Smooth muscle cell of the brain vasculature (primary cell): ENCODE data around the gene SMCO4.
"Not testable (repeated sequence)": the region's sequence is repeated elsewhere in the genome, so short reads cannot be mapped to it uniquely, and the experiment has no call there.

ENCODE experiments used
- DNase-seq: peaks from one replicate; pipeline ENCODE4 v3.0.0-alpha.2; 2012; ENCODE audit warnings: low read depth, low spot score

Gene SMCO4

DNA sequence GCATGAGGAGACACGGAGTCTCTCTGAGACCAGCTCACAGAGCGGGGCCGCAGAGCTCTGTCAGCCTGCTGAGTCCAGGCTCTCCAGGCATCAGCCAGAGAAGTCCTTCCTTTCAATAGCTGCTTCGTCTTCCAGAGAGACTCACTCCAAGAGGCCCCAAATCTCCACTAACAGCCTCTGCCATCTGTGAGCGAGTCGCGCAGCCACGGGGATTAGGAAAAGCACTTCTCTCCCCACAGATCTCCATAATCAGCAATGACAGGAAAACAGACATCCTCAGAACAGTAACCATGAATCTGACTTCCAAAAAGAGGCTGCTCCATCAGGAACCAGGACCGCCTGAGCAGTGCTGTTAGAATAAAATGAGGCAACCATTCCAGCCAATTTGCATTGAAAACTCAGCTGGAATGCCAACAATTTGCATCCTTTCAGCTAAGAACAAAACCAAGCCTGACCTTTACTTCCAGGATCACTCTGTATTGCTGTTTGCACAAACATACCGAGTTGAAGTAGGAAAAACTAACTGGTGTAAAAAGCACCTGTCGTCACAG, 65.4 kb downstream of the SMCO4 start:
- DNase-seq = no peak

DNA sequence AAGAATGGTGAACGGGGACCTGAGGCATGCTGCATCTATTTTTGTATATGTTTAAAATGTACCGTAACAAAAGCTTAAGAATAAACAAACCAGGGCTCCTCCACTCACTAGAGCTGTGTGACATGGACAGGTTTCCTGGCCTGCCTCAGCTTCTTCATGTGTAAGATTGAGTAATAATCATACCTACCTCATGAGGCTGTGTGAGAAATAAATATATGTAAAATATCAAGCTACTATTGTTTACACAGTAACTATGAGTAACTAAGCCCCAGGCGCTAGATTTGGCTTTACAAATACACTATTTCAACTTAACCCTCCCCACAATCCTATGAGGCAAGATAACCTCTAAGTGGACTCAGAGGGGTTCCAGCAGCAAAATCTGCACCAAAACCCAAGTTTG, 66.4 kb downstream of the SMCO4 start:
- DNase-seq = no peak

DNA sequence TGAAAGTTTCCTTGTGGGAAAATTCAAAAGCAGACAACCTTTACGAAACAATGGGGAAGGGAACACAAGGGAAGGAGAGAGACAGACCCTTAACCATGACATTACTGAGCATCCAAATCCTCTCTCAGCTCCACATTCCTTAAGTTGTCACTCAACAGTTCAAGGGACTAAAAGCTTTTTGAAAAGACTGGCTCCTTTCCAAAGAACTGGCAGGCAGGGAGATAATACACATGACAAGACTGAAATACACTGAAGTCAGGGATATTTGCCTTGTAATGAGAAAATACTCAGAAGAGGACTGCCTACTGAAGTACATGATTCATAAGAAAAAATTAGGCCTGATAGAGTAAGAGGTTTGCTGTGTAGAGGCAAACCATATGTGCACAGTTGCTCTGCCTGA, 69.1 kb downstream of the SMCO4 start:
- DNase-seq = no peak

DNA sequence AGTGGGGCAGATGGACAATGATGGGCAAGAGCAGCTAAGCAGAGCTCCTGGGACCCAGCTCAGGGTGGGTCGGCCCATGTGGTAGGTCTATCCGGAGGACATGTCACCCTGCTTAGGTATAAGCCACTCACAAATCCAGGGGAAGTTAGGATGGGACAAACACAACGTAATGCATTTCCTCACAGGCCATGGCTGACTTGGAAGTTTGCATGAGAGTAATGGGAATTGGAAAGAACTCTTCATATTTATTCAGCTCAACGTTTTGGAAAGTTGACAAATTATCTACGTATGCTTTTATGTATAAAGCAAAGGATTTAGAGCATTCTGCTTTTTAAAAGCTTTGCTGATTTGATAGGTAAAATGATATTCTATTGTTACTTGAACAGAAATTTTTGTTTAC, 74.9 kb downstream of the SMCO4 start:
- no peak for DNase-seq

DNA sequence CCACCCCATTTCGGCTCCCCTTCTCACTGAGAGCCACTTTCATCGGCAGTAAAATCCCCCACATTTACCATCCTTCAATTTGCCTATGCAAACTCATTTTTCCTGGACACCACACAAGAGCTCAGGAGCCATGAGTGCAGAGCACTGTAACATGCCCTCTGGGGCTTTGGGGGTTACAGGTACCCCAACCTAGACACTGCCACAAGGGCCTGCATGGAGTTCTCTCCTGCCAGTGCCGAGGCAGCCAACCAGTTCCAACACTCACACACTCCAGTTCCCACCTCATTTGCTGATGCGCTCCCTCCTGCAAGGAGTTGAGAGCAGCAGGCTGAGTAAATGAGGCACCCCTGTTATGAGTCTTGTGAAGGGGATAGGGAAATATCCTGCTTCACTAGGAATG, 76.1 kb downstream of the SMCO4 start:
- DNase-seq = no peak

DNA sequence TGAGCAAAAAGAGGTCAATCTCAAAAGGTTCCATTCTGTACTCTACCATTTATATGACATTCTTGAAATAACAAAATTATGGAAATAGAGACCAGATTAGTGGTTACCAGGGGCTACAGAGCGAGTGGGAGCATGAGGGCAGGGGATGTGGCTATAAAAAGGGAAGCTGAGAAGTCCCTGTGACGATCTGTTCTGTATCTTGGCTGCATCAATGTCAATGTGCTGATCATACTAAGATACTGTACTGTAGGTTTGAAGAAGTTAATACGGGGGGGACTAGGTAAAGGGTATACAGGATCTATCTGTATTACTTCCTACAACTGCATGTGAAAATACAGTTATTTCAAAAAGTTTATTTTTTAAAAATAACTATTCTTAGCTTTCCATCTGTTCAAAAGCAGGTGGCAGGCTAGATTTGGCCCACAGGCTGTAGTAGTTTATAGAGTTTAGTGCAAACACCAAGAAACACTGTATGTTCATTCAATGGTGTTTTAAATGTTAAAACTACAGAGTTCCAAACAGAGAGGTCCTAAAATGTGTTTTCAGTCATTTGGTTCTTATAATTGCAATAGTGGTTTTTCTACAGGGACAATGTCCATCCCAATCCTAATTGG, 78.2 kb downstream of the SMCO4 start:
- no peak for DNase-seq

DNA sequence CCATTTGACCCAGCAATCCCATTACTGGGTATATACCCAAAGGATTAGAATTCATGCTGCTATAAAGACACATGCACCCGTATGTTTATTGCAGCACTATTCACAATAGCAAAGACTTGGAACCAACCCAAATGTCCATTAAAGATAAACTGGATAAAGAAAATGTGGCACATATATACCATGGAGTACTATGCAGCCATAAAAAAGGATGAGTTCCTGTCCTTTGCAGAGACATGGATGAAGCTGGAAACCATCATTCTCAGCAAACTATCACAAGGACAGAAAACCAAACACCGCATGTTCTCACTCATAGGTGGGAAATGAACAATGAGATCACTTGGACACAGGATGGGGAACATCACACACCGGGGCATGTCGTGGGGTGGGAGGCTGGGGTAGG, 79.5 kb downstream of the SMCO4 start:
- not testable (repeated sequence) for DNase-seq

DNA sequence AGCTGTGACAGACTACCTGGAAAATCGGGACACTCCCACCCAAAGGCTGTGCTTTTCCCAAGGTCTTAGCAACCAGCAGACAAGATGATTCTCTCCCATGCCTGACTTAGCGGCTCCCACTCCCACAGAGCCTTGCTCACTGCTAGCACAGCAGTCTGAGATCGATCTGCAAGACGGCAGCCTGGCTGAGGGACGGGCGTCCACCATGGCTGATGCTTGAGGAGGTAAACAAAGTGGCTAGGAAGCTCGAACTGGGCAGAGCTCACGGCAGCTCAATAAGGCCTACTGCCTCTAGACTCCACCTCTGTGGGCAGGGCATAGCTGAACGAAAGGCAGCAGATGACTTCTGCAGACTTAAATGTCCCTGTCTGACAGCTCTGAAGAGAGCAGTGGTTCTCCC, 84.9 kb downstream of the SMCO4 start:
- no peak for DNase-seq

DNA sequence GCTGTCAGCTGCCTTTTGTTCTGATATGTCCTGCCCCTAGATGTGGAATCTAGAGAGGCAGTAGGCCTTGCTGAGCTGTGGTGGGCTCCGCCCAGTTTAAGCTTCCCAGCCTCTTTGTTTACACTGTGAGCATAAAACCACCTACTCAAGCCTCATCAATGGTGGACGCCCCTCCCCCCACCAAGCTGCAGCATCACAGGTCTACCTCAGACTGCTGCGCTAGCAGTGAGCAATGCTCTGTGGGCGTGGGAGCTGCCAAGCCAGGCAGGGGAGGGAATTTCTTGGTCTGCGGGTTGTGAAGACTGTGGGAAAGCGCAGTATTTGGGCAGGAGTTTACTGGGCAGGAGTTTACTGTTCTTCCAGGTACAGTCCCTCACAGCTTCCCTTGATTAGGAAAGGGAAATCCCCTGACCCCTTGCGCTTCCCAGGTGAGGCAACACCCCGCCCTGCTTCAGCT, 98.5 kb downstream of the SMCO4 start:
- no peak for DNase-seq

DNA sequence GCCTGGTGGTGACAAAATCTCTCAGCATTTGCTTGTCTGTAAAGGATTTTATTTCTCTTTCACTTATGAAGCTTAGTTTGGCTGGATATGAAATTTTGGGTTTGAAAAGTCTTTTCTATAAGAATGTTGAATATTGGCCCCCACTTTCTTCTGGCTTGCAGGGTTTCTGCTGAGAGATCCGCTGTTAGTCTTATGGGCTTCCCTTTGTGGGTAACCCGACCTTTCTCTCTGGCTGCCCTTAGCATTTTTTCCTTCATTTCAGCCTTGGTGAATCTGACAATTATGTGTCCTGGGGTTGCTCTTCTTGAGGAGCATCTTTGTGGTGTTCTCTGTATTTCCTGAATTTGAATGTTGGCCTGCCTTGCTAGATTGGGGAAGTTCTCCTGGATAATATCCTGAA, 100.0 kb downstream of the SMCO4 start:
- not testable (repeated sequence) for DNase-seq

DNA sequence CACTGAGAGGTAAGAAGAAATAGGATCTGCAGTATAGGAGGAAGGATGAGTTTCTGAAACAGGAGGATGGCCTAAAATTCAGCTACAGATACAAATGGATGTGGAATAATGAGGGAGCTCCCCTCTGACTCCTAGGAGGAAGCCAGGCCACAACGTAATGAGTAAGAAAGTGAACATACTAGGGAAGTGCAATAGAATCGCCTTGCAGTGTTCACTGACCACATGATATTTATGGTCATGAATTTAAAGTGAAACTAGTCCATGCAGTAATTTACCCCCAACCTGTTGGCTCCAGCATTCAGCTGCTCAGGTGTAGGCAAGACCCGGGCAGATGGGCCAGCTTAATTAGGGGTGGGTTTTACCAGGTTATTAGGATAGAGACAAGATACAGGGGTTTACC, 110.9 kb downstream of the SMCO4 start:
- DNase-seq = no peak
